Liver (tissue), 9 donors: ENCODE measurements around the gene NECAB2. TPM values are rescaled to one million over a fixed set of nuclear protein-coding genes. Genes with fewer than 3 reads are reported as not detected.

Experiments used
- DNase-seq: peaks from one replicate; pipeline ENCODE4 v3.0.0-alpha.2; 2017; ENCODE audit warnings: low spot score
- H3K27ac ChIP-seq, 2 donors: one replicate each; pipeline ENCODE4 v1.7.0; 2013; ENCODE audit warnings: inconsistent platforms in 2 of 2, low read length in 2 of 2, control low read depth in 1 of 2, low read depth in 1 of 2, mild to moderate bottlenecking in 1 of 2
- H3K27me3 ChIP-seq, 4 donors: one replicate each; pipeline versions ENCODE4 v1.6.1 to v1.7.0; 2013; ENCODE audit warnings: low read length in 3 of 4, inconsistent platforms in 1 of 4, mild to moderate bottlenecking in 1 of 4, moderate library complexity in 1 of 4; ENCODE audit not compliant: control insufficient read depth in 4 of 4, insufficient read depth in 4 of 4
- H3K36me3 ChIP-seq, 4 donors: one replicate each; pipeline versions ENCODE4 v1.6.1 to v1.7.0; 2013; ENCODE audit warnings: low read length in 3 of 4, mild to moderate bottlenecking in 3 of 4, low read depth in 1 of 4, moderate library complexity in 1 of 4; ENCODE audit not compliant: control insufficient read depth in 4 of 4, insufficient read depth in 3 of 4
- H3K4me1 ChIP-seq, 4 donors: one replicate each; pipeline versions ENCODE4 v1.6.1 to v1.7.0; 2013; ENCODE audit warnings: low read length in 3 of 4, mild to moderate bottlenecking in 3 of 4, moderate library complexity in 1 of 4; ENCODE audit not compliant: control insufficient read depth in 4 of 4, insufficient read depth in 4 of 4
- H3K4me3 ChIP-seq, 3 donors: one replicate each; pipeline versions ENCODE4 v1.6.1 to v1.7.0; 2013; ENCODE audit warnings: low read length in 3 of 3, control low read depth in 1 of 3, low read depth in 1 of 3, mild to moderate bottlenecking in 1 of 3
- H3K9ac ChIP-seq, 2 donors: one replicate each; pipeline ENCODE4 v1.7.0; 2013; ENCODE audit warnings: low read length in 2 of 2, mild to moderate bottlenecking in 2 of 2, moderate library complexity in 2 of 2, control low read depth in 1 of 2, low read depth in 1 of 2
- H3K9me3 ChIP-seq, 4 donors: one replicate each; pipeline versions ENCODE4 v1.6.1 to v1.7.0; 2013; ENCODE audit warnings: low read length in 3 of 4; ENCODE audit not compliant: control insufficient read depth in 4 of 4
- EGR1 ChIP-seq, 2 donors: IDR thresholded peaks; 2 replicates each; pipeline ENCODE4 v1.6.1; 2016 to 2018; ENCODE audit warnings: antibody characterized with exemption in 2 of 2, low read depth in 2 of 2
- GABPA ChIP-seq, 2 donors: IDR thresholded peaks in 1 of 2; conservative IDR thresholded peaks in 1 of 2; 2 replicates each; pipeline ENCODE4 v1.6.1; 2016; ENCODE audit warnings: antibody characterized with exemption in 2 of 2, mild to moderate bottlenecking in 1 of 2, moderate library complexity in 1 of 2
- HNF4A ChIP-seq, 2 donors: conservative IDR thresholded peaks; 2 replicates each; pipeline ENCODE4 v1.6.1; 2016; ENCODE audit warnings: antibody characterized with exemption in 2 of 2, mild to moderate bottlenecking in 2 of 2
- HNF4G ChIP-seq: IDR thresholded peaks from 2 replicates; pipeline ENCODE4 v1.6.1; 2016; ENCODE audit warnings: antibody characterized with exemption
- JUND ChIP-seq, 2 donors: IDR thresholded peaks; 2 replicates each; pipeline ENCODE4 v1.6.1; 2016; ENCODE audit warnings: antibody characterized with exemption in 2 of 2
- NR2F2 ChIP-seq: IDR thresholded peaks from 2 replicates; pipeline ENCODE4 v1.6.1; 2016; ENCODE audit warnings: antibody characterized with exemption
- RAD21 ChIP-seq, 2 donors: IDR thresholded peaks; 2 replicates each; pipeline ENCODE4 v1.6.1; 2016; ENCODE audit warnings: antibody characterized with exemption in 2 of 2, mild to moderate bottlenecking in 2 of 2
- REST ChIP-seq: IDR thresholded peaks from 2 replicates; pipeline ENCODE4 v1.6.1; 2016; ENCODE audit warnings: antibody characterized with exemption, mild to moderate bottlenecking
- RXRA ChIP-seq, 2 donors: IDR thresholded peaks; 2 replicates each; pipeline ENCODE4 v1.6.1; 2017 to 2018; ENCODE audit warnings: antibody characterized with exemption in 2 of 2, mild to moderate bottlenecking in 1 of 2
- SP1 ChIP-seq: IDR thresholded peaks from 2 replicates; pipeline ENCODE4 v1.6.1; 2018; ENCODE audit warnings: antibody characterized with exemption, mild to moderate bottlenecking
- YY1 ChIP-seq: IDR thresholded peaks from 2 replicates; pipeline ENCODE4 v1.6.1; 2016; ENCODE audit warnings: antibody characterized with exemption, mild to moderate bottlenecking
- ZBTB33 ChIP-seq: IDR thresholded peaks from 2 replicates; pipeline ENCODE4 v1.6.1; 2016; ENCODE audit warnings: antibody characterized with exemption
- WGBS: extraction: QIAGEN DNeasy Blood & Tissue Kit; methylation state at CpG from one replicate; pipeline ENCODE4 v1.1.7; 2013; 5-methylcytosine and 5-hydroxymethylcytosine counted together
- polyA plus RNA-seq, 2 donors: library from polyadenylated mRNA; stranded (reverse) in 1 of 2; unstranded in 1 of 2; fragments of 200-250 nt in 1 of 2; fragments of >200 nt in 1 of 2; fragmentation: Nextera tagmentation in 1 of 2; extraction: Ambion mirVana in 1 of 2; gene quantifications; one replicate each; pipeline versions ENCODE4 v1.2.1 to v1.2.3, GENCODE V29; 2013 to 2015
- total RNA-seq, 2 donors: library from RNA; depleted of rRNA; stranded (reverse); fragments of >200 nt; gene quantifications; one replicate each; pipeline ENCODE4 v1.2.3, GENCODE V29; 2014
- donor health status: healthy.
- donor health status: healthy.
- donor health status: healthy.
- donor health status: healthy.
- donor health status: healthy.

Gene NECAB2
- total and polyA plus RNA-seq, 4 donors, result 2.7 to 3.8 (median 2.9) TPM; not detected in 1

- TF ChIP-seq HNF4G (no peak), YY1 (no peak), GABPA (IDR thresholded peaks at IDR 0.05 in 1 of 2, conservative IDR thresholded peaks at IDR 0.05 in 1 of 2) (no peak), JUND (IDR thresholded peaks at IDR 0.05) (no peak), ZBTB33 (no peak)
- WGBS, result 80% methylated on average over 6 of the region's 6 CpGs
- Histone ChIP-seq H3K4me3 (no peak overlapping the region), H3K27ac (no peak overlapping the region), H3K4me1 (peaks cover 0 to 7% (median 1%) of the 10 kb centered on the region in 4 donors), H3K27me3 (no peaks in the 10 kb centered on the region), H3K9ac (no peak overlapping the region), H3K36me3 (peaks cover 0 to 9% (median 4%) of the 10 kb centered on the region in 4 donors), H3K9me3 (no peaks in the 10 kb centered on the region)
- DNase-seq, result no peak
These were observed 2.4 kb downstream of the NECAB2 start for GRCh38 chr16:83970430-83970815.

- Histone ChIP-seq H3K4me1 (peaks cover 0 to 7% (median 1%) of the 10 kb centered on the region in 4 donors), H3K4me3 (no peak overlapping the region), H3K27me3 (no peaks in the 10 kb centered on the region), H3K27ac (no peak overlapping the region), H3K9ac (no peak overlapping the region), H3K36me3 (peaks cover 0 to 2% (median 0%) of the 10 kb centered on the region in 4 donors), H3K9me3 (no peaks in the 10 kb centered on the region)
- WGBS, result 41% methylated on average over 27 of the region's 27 CpGs
- DNase-seq, result no peak
- no peak for TF ChIP-seq EGR1 (IDR thresholded peaks at IDR 0.05; ENCODE audit: low read depth in 2 of 2)
- TF ChIP-seq REST, result no peak
- peak; percentile 80 to 83 for TF ChIP-seq HNF4A (conservative IDR thresholded peaks at IDR 0.05)
- TF ChIP-seq RXRA (IDR thresholded peaks at IDR 0.05), result no peak
- peak in 1 of 2 donors; percentile 41 for TF ChIP-seq RAD21 (IDR thresholded peaks at IDR 0.05)
- no peak for TF ChIP-seq NR2F2
- peak; percentile 54 for TF ChIP-seq SP1
- TF ChIP-seq HNF4G, result peak; percentile 39
These were observed 3.4 kb downstream of the NECAB2 start for GRCh38 chr16:83971165-83972130.
